NCI-H187 (cell line): Measurements from ENCODE around the gene JAG1.

Experiments
- DNase-seq, 2 experiments: peaks; one replicate each; lab custom pipeline; 2025; lab: John Stamatoyannopoulos, UW

Gene JAG1

GRCh38 chr20:10673842-10674683 lies at the start of gene JAG1:
JAG1 (minus strand) TSS chr20:10673999; CDS start chr20:10673530, 469 bp downstream.
- DNase-seq: peak; percentile 92 to 93

- DNase-seq: no peak
Observed at GRCh38 chr20:10721976-10722375, 48.2 kb upstream of the JAG1 start.

GRCh38 chr20:10721137-10721896 lies 47.5 kb upstream of the JAG1 start:
- no peak for DNase-seq

GRCh38 chr20:10720565-10720964 lies 46.8 kb upstream of the JAG1 start:
- DNase-seq: no peak

- no peak for DNase-seq
Observed at GRCh38 chr20:10719740-10720385, 46.1 kb upstream of the JAG1 start.

GRCh38 chr20:10718661-10719060 lies 44.9 kb upstream of the JAG1 start:
- DNase-seq: no peak

GRCh38 chr20:10716855-10717254 lies 43.1 kb upstream of the JAG1 start:
- DNase-seq: no peak

- no peak for DNase-seq
Observed at GRCh38 chr20:10715035-10715434, 41.2 kb upstream of the JAG1 start.

- DNase-seq: no peak
Observed at GRCh38 chr20:10714236-10714975, 40.6 kb upstream of the JAG1 start.

- DNase-seq: no peak
Observed at GRCh38 chr20:10713161-10713560, 39.4 kb upstream of the JAG1 start.

- DNase-seq: no peak
Observed at GRCh38 chr20:10711903-10712451, 38.2 kb upstream of the JAG1 start.

GRCh38 chr20:10710991-10711775 lies 37.4 kb upstream of the JAG1 start:
- no peak for DNase-seq

GRCh38 chr20:10709916-10710315 lies 36.1 kb upstream of the JAG1 start:
- DNase-seq: no peak

GRCh38 chr20:10708351-10709185 lies 34.8 kb upstream of the JAG1 start:
- DNase-seq: no peak

- DNase-seq: no peak
Observed at GRCh38 chr20:10707791-10708190, 34.0 kb upstream of the JAG1 start.

- DNase-seq: no peak
Observed at GRCh38 chr20:10707068-10707467, 33.3 kb upstream of the JAG1 start.

- no peak for DNase-seq
Observed at GRCh38 chr20:10706460-10706811, 32.6 kb upstream of the JAG1 start.

- DNase-seq: no peak
Observed at GRCh38 chr20:10705801-10706459, 32.1 kb upstream of the JAG1 start.

- no peak for DNase-seq
Observed at GRCh38 chr20:10701607-10702006, 27.8 kb upstream of the JAG1 start.

- no peak for DNase-seq
Observed at GRCh38 chr20:10699941-10700340, 26.1 kb upstream of the JAG1 start.
